Activated CD4-positive, alpha-beta T cell treated with anti-CD3 and anti-CD28 coated beads, Interleukin-2, amount 50 U/mL, for 24 hours (primary cell): ENCODE data around the gene ZNF710.
A peak's percentile ranks its signal among the peaks of the same experiment; 100 is the strongest.

Experiments
- DNase-seq, 2 donors: peaks; one replicate each; pipeline ENCODE4 v3.0.0-alpha.2; 2020; ENCODE audit warnings: low read depth in 1 of 2, low spot score in 1 of 2

Gene ZNF710

GRCh38 chr15:89993349-89993748 is 7.8 kb upstream of the ZNF710 start:
- no peak for DNase-seq

GRCh38 chr15:89997079-89997478 is 4.0 kb upstream of the ZNF710 start:
- no peak for DNase-seq

GRCh38 chr15:89998141-89998661 is 2.9 kb upstream of the ZNF710 start:
- no peak for DNase-seq

GRCh38 chr15:89998923-89999675 is 2.0 kb upstream of the ZNF710 start:
- DNase-seq = no peak

- DNase-seq = no peak
These were observed 1.4 kb upstream of the ZNF710 start for GRCh38 chr15:89999676-90000185.

- no peak for DNase-seq
These were observed 730 bp upstream of the ZNF710 start for GRCh38 chr15:90000186-90001001.

GRCh38 chr15:90001683-90002427 is 731 bp downstream of the ZNF710 start:
- peak; percentile 29 to 32 for DNase-seq

- DNase-seq = no peak
These were observed 1.3 kb downstream of the ZNF710 start for GRCh38 chr15:90002428-90002844.

- no peak for DNase-seq
These were observed 2.6 kb downstream of the ZNF710 start for GRCh38 chr15:90003736-90004135.

GRCh38 chr15:90004252-90004651 is 3.1 kb downstream of the ZNF710 start:
- DNase-seq = no peak

- DNase-seq = peak in 1 of 2 donors; percentile 27
These were observed 3.5 kb downstream of the ZNF710 start for GRCh38 chr15:90004671-90005070.

- no peak for DNase-seq
These were observed 5.3 kb downstream of the ZNF710 start for GRCh38 chr15:90006217-90007075.

- DNase-seq = no peak
These were observed 5.9 kb downstream of the ZNF710 start for GRCh38 chr15:90007076-90007460.

- DNase-seq = no peak
These were observed 7.5 kb downstream of the ZNF710 start for GRCh38 chr15:90008607-90009006.

- DNase-seq = no peak
These were observed 8.3 kb downstream of the ZNF710 start for GRCh38 chr15:90009301-90010022.

- DNase-seq = no peak
These were observed 10.6 kb downstream of the ZNF710 start for GRCh38 chr15:90011705-90012104.

- no peak for DNase-seq
These were observed 12.4 kb downstream of the ZNF710 start for GRCh38 chr15:90013503-90013937.

- no peak for DNase-seq
These were observed 14.2 kb downstream of the ZNF710 start for GRCh38 chr15:90015294-90015693.

- no peak for DNase-seq
These were observed 14.6 kb downstream of the ZNF710 start for GRCh38 chr15:90015749-90016148.

GRCh38 chr15:90016721-90017120 is 15.6 kb downstream of the ZNF710 start:
- DNase-seq = no peak
